NCI-H1694 treated with DMSO at 0.1 percent for 48 hours (cell line): ENCODE data around the gene METTL1.

ENCODE experiments used
- DNase-seq: peaks from one replicate; lab custom pipeline; 2025; lab: John Stamatoyannopoulos, UW

METTL1 gene

GRCh38 chr12:57767305-57767698 lies 4.6 kb downstream of the METTL1 start:
- DNase-seq: no peak

- no peak for DNase-seq
Measured at GRCh38 chr12:57766464-57767304, 5.2 kb downstream of the METTL1 start, which contains the start of gene CYP27B1. Gene CYP27B1, minus strand, starts transcription at chr12:57767078. Its CDS starts 37 bp downstream, at chr12:57767041.

GRCh38 chr12:57765698-57766463 lies 6.0 kb downstream of the METTL1 start:
- no peak for DNase-seq

- DNase-seq: no peak
Measured at GRCh38 chr12:57765003-57765697, 6.8 kb downstream of the METTL1 start.

- no peak for DNase-seq
Measured at GRCh38 chr12:57764662-57765002, 7.3 kb downstream of the METTL1 start.

GRCh38 chr12:57763881-57764661 lies 7.8 kb downstream of the METTL1 start:
- DNase-seq: no peak

- DNase-seq: no peak
Measured at GRCh38 chr12:57762463-57762862, 9.4 kb downstream of the METTL1 start.

- no peak for DNase-seq
Measured at GRCh38 chr12:57761391-57761998, 10.4 kb downstream of the METTL1 start.

GRCh38 chr12:57760347-57760982 lies 11.4 kb downstream of the METTL1 start:
- DNase-seq: no peak

- peak; percentile 28 for DNase-seq
Measured at GRCh38 chr12:57759360-57759980, 12.4 kb downstream of the METTL1 start.

- DNase-seq: no peak
Measured at GRCh38 chr12:57758552-57759359, 13.1 kb downstream of the METTL1 start.

- DNase-seq: no peak
Measured at GRCh38 chr12:57757771-57758170, 14.1 kb downstream of the METTL1 start.

GRCh38 chr12:57756406-57757341 lies 15.2 kb downstream of the METTL1 start:
- no peak for DNase-seq

- DNase-seq: no peak
Measured at GRCh38 chr12:57755454-57756372, 16.2 kb downstream of the METTL1 start.

- DNase-seq: no peak
Measured at GRCh38 chr12:57755194-57755453, 16.8 kb downstream of the METTL1 start.

GRCh38 chr12:57754411-57755193 lies 17.3 kb downstream of the METTL1 start, which contains the start of gene MARCHF9:
Gene MARCHF9, plus strand, starts transcription at chr12:57755103. Its CDS starts 426 bp downstream, at chr12:57755529.
- DNase-seq: peak; percentile 29
